GM12865 (cell line): ENCODE data around the gene FBXW9.

ENCODE experiments used
- DNase-seq: peaks from one replicate; pipeline ENCODE4 v3.0.0; 2010; ENCODE audit warnings: low read depth
- H3K4me3 ChIP-seq: 2 replicates; pipeline ENCODE4 v1.5.1; 2011; ENCODE audit warnings: mild to moderate bottlenecking, low read depth, low read length, control low read depth
- TF ChIP-seq, protein P1 (sequence below): IDR thresholded peaks from 2 replicates; pipeline ENCODE4 v1.5.1; 2011; ENCODE audit warnings: low read length, control low read depth, low read depth, inconsistent platforms; ENCODE audit not compliant: insufficient read depth; ENCODE audit errors: missing control alignments

Gene FBXW9

GRCh38 chr19:12696366-12697335, at the start of gene FBXW9:
Gene FBXW9, minus strand, starts transcription at chr19:12696631. Its CDS starts 50 bp downstream, at chr19:12696581.
- DNase-seq = peak; percentile 98
- H3K4me3 ChIP-seq = peak within 1 kb of the TSS; percentile 70
- TF ChIP-seq, protein P1, sequence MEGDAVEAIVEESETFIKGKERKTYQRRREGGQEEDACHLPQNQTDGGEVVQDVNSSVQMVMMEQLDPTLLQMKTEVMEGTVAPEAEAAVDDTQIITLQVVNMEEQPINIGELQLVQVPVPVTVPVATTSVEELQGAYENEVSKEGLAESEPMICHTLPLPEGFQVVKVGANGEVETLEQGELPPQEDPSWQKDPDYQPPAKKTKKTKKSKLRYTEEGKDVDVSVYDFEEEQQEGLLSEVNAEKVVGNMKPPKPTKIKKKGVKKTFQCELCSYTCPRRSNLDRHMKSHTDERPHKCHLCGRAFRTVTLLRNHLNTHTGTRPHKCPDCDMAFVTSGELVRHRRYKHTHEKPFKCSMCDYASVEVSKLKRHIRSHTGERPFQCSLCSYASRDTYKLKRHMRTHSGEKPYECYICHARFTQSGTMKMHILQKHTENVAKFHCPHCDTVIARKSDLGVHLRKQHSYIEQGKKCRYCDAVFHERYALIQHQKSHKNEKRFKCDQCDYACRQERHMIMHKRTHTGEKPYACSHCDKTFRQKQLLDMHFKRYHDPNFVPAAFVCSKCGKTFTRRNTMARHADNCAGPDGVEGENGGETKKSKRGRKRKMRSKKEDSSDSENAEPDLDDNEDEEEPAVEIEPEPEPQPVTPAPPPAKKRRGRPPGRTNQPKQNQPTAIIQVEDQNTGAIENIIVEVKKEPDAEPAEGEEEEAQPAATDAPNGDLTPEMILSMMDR = no peak

- TF ChIP-seq, protein P1 = no peak
- DNase-seq = no peak
- no peak overlapping the region for H3K4me3 ChIP-seq
These were observed 48.9 kb upstream of the FBXW9 start for GRCh38 chr19:12745166-12745897.

DNA sequence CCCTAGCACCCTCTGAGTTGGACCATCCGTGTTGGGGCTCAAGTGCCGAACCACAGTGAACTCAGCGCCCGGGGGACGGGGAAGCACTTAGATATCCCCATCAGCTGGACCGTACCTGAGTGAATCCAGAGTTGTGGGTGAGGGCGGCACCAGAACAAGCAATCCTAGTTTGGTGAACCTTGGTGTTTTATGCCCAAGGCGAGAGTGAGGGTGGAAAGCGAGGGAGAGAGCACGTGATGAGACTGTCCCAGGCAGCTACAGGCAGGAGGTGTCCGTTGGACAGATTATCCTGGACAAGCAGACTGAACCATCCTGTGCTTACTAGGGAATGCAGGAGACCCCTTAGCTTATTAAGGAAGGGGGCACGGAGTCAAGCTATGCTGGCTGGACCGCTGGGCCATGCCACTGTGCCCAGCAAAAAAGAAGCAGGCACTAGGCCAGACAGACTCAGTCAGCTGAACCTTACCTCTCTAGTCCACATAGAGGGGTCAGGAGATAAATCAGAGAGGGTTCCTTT, 41.5 kb upstream of the FBXW9 start:
- peak overlapping the region; percentile 74 for H3K4me3 ChIP-seq
- TF ChIP-seq, protein P1 = no peak
- DNase-seq = no peak

DNA sequence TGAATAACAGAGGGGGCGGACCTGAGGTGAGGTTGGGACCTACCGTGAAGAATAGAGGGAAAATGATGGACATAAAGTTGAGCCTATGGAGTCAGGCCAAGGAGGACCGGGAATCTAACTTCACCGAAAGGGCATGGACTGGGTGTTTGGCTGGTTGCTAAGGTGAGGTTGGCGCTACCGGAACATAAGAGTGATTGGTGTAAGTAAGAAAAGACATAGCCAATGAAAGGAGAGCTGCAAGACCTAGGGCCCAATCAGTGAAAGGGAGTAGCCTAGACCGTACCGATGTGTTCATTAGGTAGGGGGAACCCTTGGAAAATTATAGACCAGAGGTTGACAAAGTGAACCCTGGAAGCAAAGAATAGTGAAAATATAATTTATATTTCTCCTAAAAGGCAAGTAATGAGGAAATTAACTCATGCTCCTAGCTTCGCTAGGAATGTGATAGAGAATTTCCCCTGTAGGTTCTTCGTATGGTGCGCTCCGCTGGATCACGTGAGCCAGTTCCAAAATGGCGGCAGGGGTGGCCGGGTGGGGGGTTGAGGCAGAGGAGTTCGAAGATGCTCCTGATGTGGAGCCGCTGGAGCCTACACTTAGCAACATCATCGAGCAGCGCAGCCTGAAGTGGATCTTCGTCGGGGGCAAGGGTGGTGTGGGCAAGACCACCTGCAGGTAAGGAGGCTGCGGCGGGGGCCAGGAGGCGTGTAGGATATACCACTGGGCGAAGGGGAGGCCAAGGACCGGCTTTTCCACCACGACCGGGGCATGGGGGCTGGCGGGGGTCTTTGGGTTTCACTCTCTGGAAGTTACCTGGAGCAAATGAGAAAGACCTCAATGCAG, 40.8 kb upstream of the FBXW9 start, which contains the start of gene GET3:
Gene GET3 (plus strand): TSS at position 503 of the 840 bp plus-strand sequence. CDS start 9 bp downstream, at position 512.
- TF ChIP-seq, protein P1 = no peak
- peak; percentile 98 for DNase-seq
- H3K4me3 ChIP-seq = peak within 1 kb of the TSS; percentile 74

DNA sequence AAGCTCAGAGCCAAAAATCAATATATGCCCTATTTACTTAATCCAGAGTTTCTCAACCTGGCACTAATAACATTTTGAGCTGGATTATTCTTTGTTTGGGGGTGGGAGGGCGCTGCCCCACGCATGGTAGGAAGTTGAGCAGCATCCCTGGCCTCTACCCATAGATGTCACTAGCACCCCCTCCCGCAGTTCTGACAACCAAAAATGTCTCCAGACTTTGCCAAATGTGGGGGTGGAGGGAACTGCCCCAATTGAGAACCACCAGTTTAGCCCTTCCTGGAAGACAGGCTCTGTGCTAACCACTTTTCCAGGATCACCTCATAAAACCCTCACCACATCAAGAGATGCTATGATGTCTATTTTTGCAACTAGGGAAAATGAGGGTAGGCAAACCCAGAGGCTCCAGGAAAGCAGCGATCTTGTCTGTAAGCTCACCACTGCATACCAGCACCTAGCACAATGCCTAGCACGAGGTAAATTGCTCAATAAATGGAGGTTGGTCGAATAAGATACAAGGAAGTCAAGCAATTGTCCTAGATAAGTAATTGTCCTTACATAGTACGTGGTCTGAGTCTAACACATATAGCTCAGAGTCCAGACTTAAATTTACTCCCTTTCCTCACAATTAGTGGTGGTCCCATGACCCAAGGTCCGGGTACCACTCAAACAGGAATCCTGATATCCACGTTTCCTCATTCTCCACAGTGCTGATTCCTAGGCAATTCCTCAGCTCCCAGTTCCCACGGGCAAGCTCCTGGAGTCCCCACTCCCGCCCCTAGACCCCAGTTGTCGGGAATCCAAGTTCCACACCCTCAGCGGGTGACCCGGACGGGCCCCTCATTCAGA, 37.2 kb upstream of the FBXW9 start:
- peak overlapping the region; percentile 94 for H3K4me3 ChIP-seq
- DNase-seq = peak; percentile 68
- TF ChIP-seq, protein P1 = peak; percentile 40
